NCI-H1930 (cell line): ENCODE measurements around the gene GRAP.

ENCODE experiments used
- DNase-seq, 2 experiments: peaks; one replicate each; lab custom pipeline; 2025; lab: John Stamatoyannopoulos, UW

The GRAP gene

DNA sequence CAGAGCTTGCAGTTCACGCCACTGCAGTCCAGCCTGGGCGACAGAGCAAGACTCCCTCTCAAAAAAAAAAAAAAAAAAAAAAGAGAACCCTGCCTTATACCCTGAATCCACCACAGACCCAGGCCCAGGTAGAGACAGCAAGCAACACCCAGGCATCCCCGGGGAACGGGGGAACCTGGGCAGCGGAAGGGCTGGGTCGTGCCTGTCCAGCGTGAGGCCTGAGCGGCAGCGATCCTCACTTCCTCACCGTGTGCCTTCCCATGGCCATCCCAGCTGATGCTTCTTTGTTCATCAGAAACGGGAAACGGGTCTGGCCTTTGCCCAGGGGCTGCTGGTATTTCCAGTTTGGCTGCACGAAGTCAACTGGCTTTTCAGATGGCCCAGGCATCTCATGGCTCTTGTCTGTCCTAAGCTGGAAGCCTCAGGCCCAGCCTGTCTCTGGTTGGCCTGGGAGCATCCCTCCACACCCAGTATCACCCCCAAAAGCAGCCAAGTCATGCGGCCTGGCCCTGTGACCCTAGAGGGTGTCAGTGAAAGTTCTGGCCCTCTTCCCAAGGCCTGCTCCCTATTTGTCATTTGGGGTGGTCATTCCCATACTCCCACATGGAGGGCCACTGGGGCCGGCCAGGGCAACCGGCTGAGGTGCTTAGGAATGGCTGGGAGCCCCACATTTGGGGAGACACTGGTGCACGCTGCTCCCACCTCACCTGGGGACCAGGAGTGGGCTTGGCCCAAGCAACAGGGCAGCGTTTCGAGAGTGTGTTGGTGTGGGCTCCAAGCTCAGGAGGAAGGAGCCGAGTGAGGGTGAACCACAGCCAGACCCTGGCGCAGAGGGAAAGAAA, 62.3 kb downstream of the GRAP start:
- DNase-seq = no peak

- DNase-seq = no peak
Measured at GRCh38 chr17:18981642-18982424, 64.9 kb downstream of the GRAP start.

DNA sequence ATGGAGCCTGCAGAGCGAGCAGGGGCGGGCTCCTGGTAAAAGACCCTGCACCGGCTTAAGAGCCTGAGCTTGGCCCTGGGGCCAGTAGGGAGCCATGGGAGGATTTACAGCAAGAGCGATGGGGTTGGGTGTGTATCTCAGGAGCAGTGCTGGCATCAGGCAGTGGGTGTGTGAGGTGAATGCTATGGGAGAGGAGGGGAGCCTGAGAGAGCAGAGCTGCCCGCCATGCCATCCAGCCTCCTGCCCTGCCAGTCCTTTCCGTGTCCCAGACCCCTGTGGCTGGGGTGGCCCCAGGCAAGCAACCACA, 65.5 kb downstream of the GRAP start:
- DNase-seq = no peak

GRCh38 chr17:18980682-18981334, 65.9 kb downstream of the GRAP start:
- no peak for DNase-seq

GRCh38 chr17:18978655-18979054, 68.1 kb downstream of the GRAP start:
- DNase-seq = no peak

DNA sequence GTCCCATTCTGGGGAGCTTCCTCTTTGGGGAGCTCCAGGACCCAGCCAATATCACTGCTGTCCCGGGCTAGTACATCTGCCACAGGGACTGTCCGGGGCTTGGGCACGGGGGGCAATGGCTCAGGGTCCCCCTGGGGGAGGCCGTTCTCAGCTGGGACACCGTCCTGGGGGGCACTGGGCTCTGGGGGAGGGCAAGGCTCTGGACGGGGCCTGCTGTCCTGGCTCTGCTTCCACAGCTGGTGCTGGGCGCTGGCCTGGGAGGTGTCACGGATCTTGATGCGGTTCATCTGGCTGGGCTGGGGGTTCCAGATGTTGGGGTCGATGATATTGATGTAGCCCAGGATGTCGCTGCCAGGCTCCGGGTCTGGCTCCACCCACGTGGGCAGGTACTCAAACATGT, 68.7 kb downstream of the GRAP start:
- no peak for DNase-seq

GRCh38 chr17:18977646-18978045, 69.1 kb downstream of the GRAP start:
- no peak for DNase-seq

- DNase-seq = no peak
Measured at GRCh38 chr17:18977021-18977420, 69.7 kb downstream of the GRAP start.

GRCh38 chr17:18976201-18976600, 70.6 kb downstream of the GRAP start:
- no peak for DNase-seq

- no peak for DNase-seq
Measured at GRCh38 chr17:18975597-18975996, 71.2 kb downstream of the GRAP start.

GRCh38 chr17:18974407-18975149, 72.2 kb downstream of the GRAP start:
- no peak for DNase-seq

- no peak for DNase-seq
Measured at GRCh38 chr17:18971801-18972200, 75.0 kb downstream of the GRAP start.
